GM19397 (cell line): ENCODE results near the gene BRINP1.

Experiments used
- ATAC-seq: cut with Tn5 transposase; IDR thresholded peaks from one replicate; pipeline ENCODE4 v1.9.1; 2021; ENCODE audit warnings: mild to moderate bottlenecking, moderate library complexity; ENCODE audit not compliant: unreplicated experiment

The BRINP1 gene

GRCh38 chr9:119282476-119283077, 86.7 kb downstream of the BRINP1 start:
- ATAC-seq, result no peak

- ATAC-seq, result no peak
Observed at GRCh38 chr9:119280740-119281485, 88.3 kb downstream of the BRINP1 start.

GRCh38 chr9:119278171-119278570, 91.1 kb downstream of the BRINP1 start:
- no peak for ATAC-seq

- ATAC-seq, result no peak
Observed at GRCh38 chr9:119273984-119274665, 95.1 kb downstream of the BRINP1 start.

- ATAC-seq, result no peak
Observed at GRCh38 chr9:119273325-119273904, 95.8 kb downstream of the BRINP1 start.

DNA sequence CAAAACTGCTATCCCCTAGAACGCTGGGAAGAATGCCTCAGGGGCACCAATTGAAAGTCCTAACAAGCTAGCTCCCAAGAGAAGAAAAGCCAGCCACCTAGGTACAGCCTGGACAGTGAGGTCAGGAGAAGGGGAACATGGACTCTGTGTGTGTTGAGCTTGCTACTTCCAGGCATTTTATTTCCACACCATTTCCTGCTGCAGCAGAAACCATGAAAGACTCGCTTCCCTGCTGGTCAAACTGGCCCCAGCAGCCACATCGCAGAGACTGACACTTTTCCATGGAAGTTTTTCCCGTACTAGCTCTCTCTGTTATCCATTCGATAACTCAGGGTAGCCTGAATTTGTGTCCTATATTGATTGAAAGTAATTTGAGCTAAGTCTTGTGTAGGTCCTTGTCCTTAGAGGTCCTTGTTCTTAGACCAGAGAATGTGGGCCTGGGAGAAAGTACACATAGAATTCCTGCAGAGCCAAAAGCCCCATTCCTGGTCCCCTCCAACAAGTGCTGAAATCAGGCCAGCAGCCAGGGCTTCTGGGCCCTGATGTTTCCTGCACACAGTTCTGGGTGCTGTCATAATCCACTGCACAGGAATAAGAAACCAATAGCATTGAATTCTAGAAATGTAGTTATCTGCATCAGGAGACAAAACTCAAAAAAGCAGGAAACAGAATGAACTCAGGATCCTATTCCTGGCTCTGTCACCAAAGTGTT, 96.6 kb downstream of the BRINP1 start:
- ATAC-seq, result no peak

- no peak for ATAC-seq
Observed at GRCh38 chr9:119268985-119269384, 100.2 kb downstream of the BRINP1 start.

DNA sequence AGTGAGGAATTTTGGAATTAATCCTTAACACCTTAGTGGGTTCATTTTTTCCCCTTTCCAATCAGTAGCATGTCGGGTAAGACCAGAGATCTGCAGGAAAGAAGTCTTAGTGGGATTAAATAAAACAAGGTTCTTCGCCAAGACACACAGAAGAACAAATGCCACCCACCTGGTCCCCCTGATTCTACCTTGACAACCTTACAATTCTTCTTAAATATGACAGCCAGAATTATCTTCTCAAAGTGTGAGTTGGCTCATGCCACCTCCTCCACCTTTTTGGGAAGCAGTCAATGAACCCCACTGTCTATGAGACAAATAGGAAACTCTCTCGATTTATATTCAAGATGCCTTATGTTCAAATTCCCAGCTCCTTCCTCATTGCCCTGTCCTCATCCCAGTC, 105.1 kb downstream of the BRINP1 start:
- no peak for ATAC-seq

DNA sequence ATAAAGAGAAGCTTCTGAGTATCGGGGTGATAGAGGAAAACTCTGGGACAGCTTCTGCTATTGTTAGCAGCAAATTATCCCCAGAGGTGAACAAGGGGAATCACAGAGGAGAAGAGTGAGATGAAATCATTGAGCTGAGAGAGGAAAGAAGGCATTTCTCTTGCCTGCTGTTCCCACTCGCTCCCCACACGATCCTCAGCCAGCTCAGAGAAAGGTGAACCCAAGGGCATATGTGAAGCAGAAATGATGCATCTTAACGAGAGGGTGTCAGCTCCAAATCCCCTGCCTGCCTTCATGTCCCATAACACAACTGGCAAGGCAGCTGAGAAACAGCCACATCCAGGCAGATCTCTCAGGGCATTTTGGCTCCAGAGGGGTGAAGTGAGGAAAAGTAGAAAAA, 111.6 kb downstream of the BRINP1 start:
- no peak for ATAC-seq

DNA sequence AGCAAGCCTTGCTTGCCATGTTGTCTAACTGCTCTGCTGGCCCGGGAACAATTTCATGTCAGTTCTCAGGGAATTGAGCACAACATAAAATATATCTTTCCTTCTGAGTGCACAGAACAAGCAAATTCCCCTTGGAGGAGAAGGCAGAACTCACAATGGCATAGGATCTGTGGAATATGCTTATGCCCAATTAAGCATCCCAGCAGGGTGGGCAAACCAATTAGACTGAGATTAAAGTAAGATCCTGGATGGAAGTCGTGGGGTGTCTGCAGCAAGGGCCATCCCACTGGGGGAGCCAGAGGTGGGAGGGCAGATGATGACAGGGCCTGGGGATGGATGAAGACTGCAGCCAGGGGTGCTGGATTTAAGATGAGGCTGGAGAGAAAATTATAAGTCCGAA, 114.1 kb downstream of the BRINP1 start:
- ATAC-seq, result no peak

DNA sequence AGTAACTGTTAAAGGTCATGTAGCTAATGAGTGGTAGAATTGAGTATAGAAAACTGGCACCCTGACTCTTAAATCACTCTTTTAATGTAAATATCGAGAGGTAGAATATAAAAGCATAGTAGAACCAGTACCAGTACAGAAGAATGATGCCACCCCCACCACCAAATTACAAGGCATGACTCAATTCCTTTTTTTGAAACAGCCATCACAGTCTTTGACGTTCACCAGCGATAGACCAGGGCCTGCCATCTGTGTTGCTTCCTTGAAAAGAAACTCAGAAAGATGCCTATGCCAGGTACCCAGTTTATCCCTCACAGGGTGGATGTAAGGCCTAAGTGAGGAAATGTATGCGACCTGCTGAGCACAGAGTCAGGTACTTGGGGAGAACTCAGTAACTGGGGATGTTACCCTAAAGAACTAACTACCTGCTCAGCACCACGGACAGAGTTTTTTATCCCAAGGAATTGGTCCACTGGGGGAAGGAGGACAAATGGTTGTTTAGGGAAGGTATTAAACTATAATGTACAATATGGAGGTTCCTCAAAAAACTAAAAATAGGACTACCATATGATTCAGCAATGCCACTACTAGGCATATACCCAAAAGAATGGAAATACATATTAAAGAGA, 116.5 kb downstream of the BRINP1 start:
- ATAC-seq, result no peak

DNA sequence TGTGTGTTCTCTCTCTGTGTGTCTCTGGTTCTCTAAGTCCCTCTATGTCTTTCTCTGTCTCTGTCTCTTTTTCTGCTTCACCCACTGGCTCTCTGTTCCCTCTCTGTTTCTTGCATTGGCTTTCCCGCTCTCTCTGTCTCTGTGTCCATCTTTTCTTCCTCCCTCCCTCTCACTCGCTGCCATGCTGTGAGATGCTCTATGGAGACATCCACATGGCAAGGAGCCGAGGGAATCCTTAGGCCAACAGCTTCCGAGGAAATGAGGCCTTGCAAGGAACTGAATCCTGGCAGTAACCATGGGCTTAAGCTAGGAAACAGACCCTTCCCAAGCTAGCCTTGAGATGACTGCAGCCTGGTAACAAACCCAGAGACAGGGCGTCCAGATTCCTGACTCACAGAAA, 117.3 kb downstream of the BRINP1 start:
- no peak for ATAC-seq

DNA sequence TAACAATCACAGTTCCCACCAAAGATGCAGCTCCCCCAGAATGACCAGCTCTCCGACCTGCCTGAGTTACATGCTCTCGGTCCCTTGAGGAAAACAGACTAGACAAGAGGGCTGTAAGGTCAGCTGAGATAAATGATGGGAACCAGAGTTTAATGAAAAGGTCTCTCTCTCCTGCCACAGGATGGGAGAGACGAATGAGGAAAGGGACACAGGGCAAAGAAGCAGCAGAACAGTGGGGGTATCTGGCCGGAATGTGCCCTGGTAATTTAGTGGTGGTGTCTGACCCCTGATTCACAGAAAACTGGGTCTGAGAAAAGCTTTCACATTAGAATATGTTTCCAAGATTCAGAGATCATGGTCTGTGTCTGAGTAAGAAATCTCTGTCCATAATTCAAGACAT, 118.5 kb downstream of the BRINP1 start:
- ATAC-seq, result no peak

GRCh38 chr9:119240546-119240945, 128.7 kb downstream of the BRINP1 start:
- ATAC-seq, result no peak

- ATAC-seq, result no peak
Observed at GRCh38 chr9:119234636-119235035, 134.6 kb downstream of the BRINP1 start.

DNA sequence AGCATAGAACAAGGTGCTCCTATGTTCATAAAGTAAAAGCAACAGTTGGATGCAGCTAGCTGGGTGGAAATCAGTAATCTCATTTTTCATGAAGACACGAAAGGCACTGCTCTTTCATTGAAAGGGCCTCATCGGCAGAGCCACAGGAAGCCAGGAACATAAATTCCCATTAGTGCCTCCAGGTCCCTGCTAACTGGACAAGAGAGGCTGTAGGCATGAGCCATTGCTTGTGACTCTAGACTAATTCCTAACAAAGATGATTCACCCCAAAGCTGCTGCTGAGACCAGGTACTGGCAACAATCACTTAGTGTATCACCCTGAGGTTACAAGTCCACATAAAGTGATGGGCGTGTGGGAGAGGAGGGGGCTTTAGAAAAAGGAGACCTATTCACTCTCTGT, 141.8 kb downstream of the BRINP1 start:
- no peak for ATAC-seq

- ATAC-seq, result no peak
Observed at GRCh38 chr9:119224431-119224830, 144.8 kb downstream of the BRINP1 start.

DNA sequence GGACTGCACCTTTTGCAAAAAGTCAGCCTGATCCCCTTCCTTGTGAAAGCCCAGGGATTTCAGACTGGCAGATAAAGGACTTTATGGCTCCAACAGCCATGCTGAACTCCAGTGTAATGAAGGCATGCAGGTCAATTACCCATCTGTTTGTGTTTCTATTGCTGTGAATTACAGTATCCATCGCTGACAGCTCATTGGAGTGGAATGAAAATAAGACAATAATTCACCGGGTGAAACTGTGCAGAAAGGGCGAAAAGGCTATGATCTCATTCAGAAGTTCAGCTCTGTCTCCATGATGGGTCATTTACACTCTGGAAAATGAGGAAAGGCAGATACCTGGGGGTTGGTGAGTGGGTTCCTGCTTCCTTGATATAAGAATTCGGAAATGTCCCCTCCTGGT, 148.0 kb downstream of the BRINP1 start:
- no peak for ATAC-seq

DNA sequence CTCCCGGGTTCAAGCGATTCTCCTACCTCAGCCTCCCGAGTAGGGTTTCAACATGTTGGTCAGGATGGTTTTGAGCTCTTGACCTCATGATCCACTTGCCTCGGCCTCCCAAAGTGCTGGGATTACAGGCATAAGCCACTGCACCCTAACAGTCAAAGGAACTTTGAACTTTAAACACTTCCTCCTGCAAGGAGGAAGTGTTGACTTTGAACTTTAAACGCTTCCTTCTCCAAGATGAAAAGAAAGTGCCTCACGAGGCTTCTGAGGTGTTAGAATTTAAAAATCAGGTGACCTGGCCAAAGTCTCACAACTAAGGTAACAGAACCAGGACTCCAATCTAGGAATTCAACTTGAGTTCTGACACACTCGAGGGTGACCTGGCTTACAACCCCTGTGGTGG, 150.9 kb downstream of the BRINP1 start:
- no peak for ATAC-seq

DNA sequence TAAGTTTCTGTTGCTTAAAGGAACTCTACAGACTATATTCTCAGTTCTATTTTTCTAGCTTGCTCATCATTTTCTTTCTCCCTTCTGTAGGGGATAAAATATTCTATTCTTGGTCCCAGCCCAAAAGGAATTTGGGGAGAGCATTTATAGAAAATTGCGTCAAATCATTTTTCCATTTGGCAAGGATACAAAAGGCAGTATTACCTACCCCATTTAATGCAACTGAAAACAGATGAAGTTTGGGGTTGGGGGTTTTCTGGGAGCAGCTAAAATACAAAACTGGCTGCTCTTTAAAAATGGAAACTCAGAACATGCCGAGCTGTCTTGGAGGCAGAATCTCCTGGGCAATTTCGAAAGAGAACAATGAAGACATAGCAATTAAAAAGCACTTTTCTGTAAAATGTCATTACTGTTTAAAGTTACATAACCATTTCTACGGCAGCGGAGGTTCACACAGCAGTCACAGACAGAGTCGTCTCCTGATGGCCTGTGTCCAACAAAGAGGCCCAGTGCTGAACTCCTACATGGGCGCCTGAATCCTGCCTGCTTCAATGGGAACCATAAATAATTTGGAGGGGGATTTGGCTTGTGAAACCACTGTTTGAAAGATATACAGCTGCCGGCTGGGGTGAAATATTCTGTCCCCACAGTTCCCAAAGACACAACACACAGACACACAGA, 152.4 kb downstream of the BRINP1 start:
- no peak for ATAC-seq
